GM19452 (cell line): ENCODE data around the gene TEDC2.
"Not testable (repeated sequence)": the region's sequence is repeated elsewhere in the genome, so short reads cannot be mapped to it uniquely, and the experiment has no call there.

ENCODE experiments used
- ATAC-seq: cut with Tn5 transposase; IDR thresholded peaks from one replicate; pipeline ENCODE4 v1.9.1; 2021; ENCODE audit not compliant: unreplicated experiment

Gene TEDC2

GRCh38 chr16:2459647-2460390 is at the start of gene TEDC2:
Gene TEDC2 (plus strand): TSS chr16:2460109. CDS start chr16:2460145, 36 bp downstream.
- peak; percentile 88 for ATAC-seq

- ATAC-seq = no peak
Observed at GRCh38 chr16:2415085-2415484, 44.8 kb upstream of the TEDC2 start.

- no peak for ATAC-seq
Observed at GRCh38 chr16:2420035-2420434, 39.9 kb upstream of the TEDC2 start.

- ATAC-seq = no peak
Observed at GRCh38 chr16:2422123-2422867, 37.6 kb upstream of the TEDC2 start.

GRCh38 chr16:2424061-2425007 is 35.6 kb upstream of the TEDC2 start:
- ATAC-seq = no peak

- no peak for ATAC-seq
Observed at GRCh38 chr16:2425008-2425518, 34.8 kb upstream of the TEDC2 start.

- ATAC-seq = no peak
Observed at GRCh38 chr16:2425825-2426430, 34.0 kb upstream of the TEDC2 start.

GRCh38 chr16:2426941-2427361 is 33.0 kb upstream of the TEDC2 start:
- no peak for ATAC-seq

- no peak for ATAC-seq
Observed at GRCh38 chr16:2427526-2427925, 32.4 kb upstream of the TEDC2 start.

GRCh38 chr16:2428051-2428783 is 31.7 kb upstream of the TEDC2 start:
- peak; percentile 13 for ATAC-seq

- ATAC-seq = no peak
Observed at GRCh38 chr16:2428784-2429033, 31.2 kb upstream of the TEDC2 start.

- peak; percentile 84 for ATAC-seq
Observed at GRCh38 chr16:2429034-2429770, 30.7 kb upstream of the TEDC2 start, which contains the start of gene CCNF. Gene CCNF (plus strand): TSS chr16:2429447. CDS start chr16:2429482, 35 bp downstream.

- no peak for ATAC-seq
Observed at GRCh38 chr16:2429771-2430663, 29.9 kb upstream of the TEDC2 start.

GRCh38 chr16:2432286-2432685 is 27.6 kb upstream of the TEDC2 start:
- no peak for ATAC-seq

- no peak for ATAC-seq
Observed at GRCh38 chr16:2432801-2433505, 27.0 kb upstream of the TEDC2 start.

- ATAC-seq = not testable (repeated sequence)
Observed at GRCh38 chr16:2435236-2435635, 24.7 kb upstream of the TEDC2 start.

GRCh38 chr16:2436110-2436509 is 23.8 kb upstream of the TEDC2 start:
- no peak for ATAC-seq
